ENCODE data around the gene CLEC9A.

CLEC9A gene

DNA sequence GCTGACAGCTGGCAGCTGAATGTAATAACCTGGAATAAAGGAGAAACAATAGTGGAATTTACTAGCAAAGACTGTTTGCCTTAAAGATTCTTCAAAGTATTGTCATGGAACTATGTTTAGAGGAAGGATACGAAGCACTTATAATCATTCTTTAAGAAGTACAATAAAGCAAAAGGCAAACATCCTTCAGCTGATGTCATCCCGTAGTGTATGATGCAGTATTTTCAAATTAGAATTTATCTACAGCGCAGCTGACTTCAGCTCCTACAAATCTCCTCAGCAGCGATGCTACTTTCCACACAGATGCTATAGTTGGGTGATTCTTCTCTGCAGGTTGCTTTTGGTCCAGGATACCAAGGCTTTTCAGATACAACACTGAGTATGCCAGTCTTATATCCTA, 36.8 kb downstream of the CLEC9A start:
- no peak for DNase-seq (ENCODE audit: low spot score)

- DNase-seq (ENCODE audit: low spot score) = peak; percentile 70
Measured at GRCh38 chr12:10067942-10068341, 37.5 kb downstream of the CLEC9A start.

DNA sequence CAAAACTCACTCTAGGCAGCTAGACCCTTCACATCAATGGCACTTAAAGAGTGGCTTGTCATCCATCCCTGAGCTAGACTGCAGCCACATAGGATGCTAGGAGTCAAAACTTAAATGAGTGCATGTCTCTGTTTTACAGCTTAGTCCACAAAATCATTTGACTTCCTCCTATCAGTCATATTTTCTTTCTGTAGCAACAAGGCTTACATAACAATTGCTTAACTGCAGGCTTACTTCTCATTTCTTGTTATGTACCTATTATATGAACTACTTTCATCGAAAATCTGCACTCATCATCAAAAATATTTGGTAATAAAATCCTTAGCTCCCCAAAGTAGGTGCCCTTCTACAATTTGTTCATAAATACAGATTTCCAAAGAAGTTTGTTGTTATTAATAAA, 38.2 kb downstream of the CLEC9A start:
- DNase-seq (ENCODE audit: low spot score) = no peak

GRCh38 chr12:10069099-10069498, 38.6 kb downstream of the CLEC9A start:
- DNase-seq (ENCODE audit: low spot score) = no peak

DNA sequence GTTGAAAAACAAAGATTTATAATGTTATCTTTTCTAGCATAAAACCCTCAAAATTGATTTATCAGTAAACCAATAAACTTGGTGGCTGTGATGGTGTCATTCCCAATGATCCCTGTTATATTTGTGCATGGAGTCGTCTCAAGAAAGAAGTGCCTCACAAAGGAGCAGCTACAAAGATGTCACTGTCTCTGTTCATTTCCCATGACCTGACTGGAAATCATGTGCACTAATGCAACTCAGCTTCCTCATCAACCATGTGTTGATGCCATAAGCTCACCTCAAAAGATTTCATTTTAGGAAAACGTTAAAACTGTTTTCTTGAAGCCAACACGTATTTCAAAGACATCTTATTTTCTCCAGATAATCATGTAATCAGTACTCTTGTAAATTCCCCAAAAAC, 39.5 kb downstream of the CLEC9A start:
- no peak for DNase-seq (ENCODE audit: low spot score)

GRCh38 chr12:10070380-10070779, 39.9 kb downstream of the CLEC9A start:
- DNase-seq (ENCODE audit: low spot score) = no peak

DNA sequence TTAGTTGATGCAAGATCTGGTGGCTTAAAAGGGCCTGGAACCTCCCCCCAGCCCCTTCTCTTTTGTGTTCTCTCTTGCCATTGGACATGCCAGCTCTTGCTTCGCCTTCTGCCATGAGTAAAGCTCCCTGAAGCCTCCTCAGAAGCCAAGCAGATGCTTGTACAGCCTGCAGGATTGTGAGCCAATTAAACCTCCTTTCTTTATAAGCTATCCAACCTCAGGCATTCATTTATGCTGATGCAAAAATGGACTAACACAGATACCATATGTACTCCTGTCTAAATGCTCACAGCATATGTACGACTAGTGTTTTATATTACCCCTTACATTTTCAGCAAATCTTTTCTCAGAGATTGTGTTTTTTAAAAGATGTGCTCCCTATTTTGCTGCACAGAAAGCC, 41.6 kb downstream of the CLEC9A start:
- no peak for DNase-seq (ENCODE audit: low spot score)

DNA sequence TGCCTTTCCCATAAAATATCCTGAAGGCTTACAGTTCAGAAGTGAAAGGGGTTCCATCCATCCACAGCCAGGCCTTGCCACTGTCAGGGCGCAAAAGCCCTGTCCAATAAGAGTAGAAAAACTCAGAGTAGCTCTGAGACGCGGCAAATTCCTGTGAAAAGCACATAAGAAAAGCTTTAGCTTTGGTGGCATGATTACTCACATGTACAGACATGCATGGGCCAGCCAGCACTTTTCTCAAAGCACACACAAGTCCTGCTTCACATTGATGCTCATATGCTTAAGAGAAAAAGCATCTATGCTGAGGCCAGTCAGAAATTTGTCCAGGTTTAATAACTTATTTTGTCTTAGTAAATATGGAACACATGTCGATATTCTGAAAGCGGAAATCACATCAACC, 42.8 kb downstream of the CLEC9A start:
- no peak for DNase-seq (ENCODE audit: low spot score)

GRCh38 chr12:10075451-10075850, 45.0 kb downstream of the CLEC9A start:
- DNase-seq (ENCODE audit: low spot score) = no peak

- no peak for DNase-seq (ENCODE audit: low spot score)
Measured at GRCh38 chr12:10082117-10082874, 51.8 kb downstream of the CLEC9A start.

DNA sequence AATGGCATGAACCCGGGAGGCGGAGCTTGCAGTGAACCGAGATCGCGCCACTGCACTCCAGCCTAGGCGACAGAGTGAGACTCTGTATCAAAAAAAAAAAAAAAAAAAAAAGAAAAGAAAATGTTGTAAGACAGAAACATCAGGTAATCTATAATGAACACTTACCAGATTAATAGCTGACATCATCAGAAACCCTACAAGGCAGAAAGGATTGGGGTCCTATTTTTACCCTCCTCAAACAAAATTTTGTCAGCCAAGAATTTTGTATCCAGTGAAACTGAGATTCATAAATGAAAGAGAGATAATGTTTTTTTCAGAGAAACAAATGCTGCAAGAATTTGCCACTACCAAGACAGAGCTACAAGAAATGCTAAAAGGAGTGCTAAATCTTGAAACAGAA, 54.3 kb downstream of the CLEC9A start:
- DNase-seq (ENCODE audit: low spot score) = no peak

GRCh38 chr12:10086387-10086786, 55.9 kb downstream of the CLEC9A start:
- DNase-seq (ENCODE audit: low spot score) = no peak

GRCh38 chr12:10088031-10088430, 57.5 kb downstream of the CLEC9A start:
- DNase-seq (ENCODE audit: low spot score) = no peak

GRCh38 chr12:10088955-10089900, 58.7 kb downstream of the CLEC9A start:
- no peak for DNase-seq (ENCODE audit: low spot score)

GRCh38 chr12:10094646-10095395, 64.3 kb downstream of the CLEC9A start:
- no peak for DNase-seq (ENCODE audit: low spot score)

GRCh38 chr12:10095971-10096370, 65.5 kb downstream of the CLEC9A start:
- no peak for DNase-seq (ENCODE audit: low spot score)

- no peak for DNase-seq (ENCODE audit: low spot score)
Measured at GRCh38 chr12:10097521-10097920, 67.0 kb downstream of the CLEC9A start.

DNA sequence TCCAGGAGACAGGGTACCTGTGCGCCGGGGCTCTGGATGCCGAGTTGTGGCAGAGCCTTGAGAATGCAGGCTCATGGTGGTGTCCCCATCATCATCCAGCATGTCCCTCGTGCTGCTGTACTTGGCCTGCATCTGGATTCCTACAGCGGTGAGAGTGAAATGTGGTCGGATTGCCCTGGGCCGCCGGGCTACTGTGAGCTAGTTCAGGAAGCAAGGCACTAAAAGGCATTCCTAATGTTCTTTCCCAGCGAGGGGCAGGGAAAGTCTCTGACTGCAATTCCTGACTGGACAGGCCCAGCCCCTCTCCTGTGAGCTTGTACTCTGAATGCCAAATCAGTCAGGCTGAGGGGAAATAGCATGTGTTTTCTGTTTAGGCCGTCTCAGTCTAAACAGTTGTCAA, 68.3 kb downstream of the CLEC9A start, which contains the start of gene CLEC1A:
Gene CLEC1A (minus strand): TSS at position 195 of the 400 bp plus-strand sequence. CDS start 63 bp downstream, at position 132.
- no peak for DNase-seq (ENCODE audit: low spot score)

GRCh38 chr12:10101042-10101579, 70.6 kb downstream of the CLEC9A start:
- peak; percentile 16 for DNase-seq (ENCODE audit: low spot score)

GRCh38 chr12:10101648-10102220, 71.3 kb downstream of the CLEC9A start:
- no peak for DNase-seq (ENCODE audit: low spot score)

DNA sequence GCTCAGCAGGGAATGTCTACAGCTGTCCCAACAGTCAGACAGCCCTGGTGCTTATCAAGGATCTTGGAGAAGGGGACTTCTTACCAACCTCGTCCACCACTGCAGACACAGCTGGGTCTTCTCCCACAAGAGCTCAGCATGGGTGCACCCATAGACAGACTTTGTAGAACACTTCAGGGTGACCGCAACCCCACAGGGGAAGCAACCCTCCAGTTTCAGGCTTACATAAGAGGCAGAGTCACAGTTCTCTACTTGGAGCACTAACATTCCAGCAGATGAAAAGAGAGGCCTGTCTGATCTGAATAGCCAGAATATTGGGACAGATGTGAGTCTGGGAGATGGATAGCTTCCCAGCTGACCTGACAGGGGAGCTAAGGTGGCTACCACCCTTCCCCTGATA, 71.8 kb downstream of the CLEC9A start:
- no peak for DNase-seq (ENCODE audit: low spot score)
